ENCODE measurements around the gene ALOX5. TPM values are rescaled to one million over a fixed set of nuclear protein-coding genes. Genes with fewer than 3 reads are reported as not detected.

Gene ALOX5
- total RNA-seq, 1 donor from 2014 or later: 22.8 TPM

DNA sequence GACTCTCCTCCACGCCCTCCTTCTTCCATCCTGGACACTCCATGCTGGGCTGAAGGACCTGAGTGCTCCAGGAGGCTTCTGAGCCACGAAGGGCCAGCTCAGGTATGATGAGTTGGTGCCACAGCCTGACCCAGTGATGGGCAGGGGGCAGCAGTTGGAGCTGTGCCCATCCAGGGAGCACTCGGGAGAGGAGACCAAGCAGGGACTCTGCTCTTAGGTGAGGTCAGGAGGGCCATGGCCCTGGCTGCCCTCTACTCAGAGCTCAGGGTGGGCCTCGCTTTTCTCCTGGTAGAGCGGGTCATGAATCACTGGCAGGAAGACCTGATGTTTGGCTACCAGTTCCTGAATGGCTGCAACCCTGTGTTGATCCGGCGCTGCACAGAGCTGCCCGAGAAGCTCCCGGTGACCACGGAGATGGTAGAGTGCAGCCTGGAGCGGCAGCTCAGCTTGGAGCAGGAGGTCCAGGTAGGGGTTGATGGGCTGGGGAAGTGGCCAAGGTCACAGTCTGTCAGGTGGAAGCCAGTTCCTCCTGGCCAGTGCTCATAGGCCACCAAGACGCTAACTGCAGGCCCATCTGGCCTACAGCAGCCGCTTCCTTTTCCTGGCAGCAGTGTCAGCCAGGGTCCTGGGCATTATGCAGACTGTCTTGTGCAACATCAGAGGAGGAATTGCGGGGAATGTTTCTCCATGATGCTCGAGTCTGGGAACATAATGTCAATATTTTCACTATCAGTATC is 50.8 kb downstream of the ALOX5 start:
- Histone ChIP-seq H3K27ac (no peak overlapping the region), H3K4me3 (no peak overlapping the region), H3K27me3 (no peaks in the 10 kb centered on the region), H3K9me3 (no peaks in the 10 kb centered on the region), H3K36me3 (no peaks in the 10 kb centered on the region), H3K4me1 (peaks cover 28% of the 10 kb centered on the region)
- intact Hi-C loops (cut with DNase I): no loop called here
- peak in 1 of 2 donors; percentile 78 for DNase-seq (ENCODE audit: extremely low spot score in 2 of 2)
- TF ChIP-seq, protein P1, sequence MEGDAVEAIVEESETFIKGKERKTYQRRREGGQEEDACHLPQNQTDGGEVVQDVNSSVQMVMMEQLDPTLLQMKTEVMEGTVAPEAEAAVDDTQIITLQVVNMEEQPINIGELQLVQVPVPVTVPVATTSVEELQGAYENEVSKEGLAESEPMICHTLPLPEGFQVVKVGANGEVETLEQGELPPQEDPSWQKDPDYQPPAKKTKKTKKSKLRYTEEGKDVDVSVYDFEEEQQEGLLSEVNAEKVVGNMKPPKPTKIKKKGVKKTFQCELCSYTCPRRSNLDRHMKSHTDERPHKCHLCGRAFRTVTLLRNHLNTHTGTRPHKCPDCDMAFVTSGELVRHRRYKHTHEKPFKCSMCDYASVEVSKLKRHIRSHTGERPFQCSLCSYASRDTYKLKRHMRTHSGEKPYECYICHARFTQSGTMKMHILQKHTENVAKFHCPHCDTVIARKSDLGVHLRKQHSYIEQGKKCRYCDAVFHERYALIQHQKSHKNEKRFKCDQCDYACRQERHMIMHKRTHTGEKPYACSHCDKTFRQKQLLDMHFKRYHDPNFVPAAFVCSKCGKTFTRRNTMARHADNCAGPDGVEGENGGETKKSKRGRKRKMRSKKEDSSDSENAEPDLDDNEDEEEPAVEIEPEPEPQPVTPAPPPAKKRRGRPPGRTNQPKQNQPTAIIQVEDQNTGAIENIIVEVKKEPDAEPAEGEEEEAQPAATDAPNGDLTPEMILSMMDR (IDR thresholded peaks at IDR 0.05): no peak
- TF ChIP-seq POLR2A (IDR thresholded peaks at IDR 0.05) (no peak), POLR2AphosphoS5 (IDR thresholded peaks at IDR 0.05; ENCODE audit: insufficient read depth in 1 of 2, low read depth in 1 of 2) (no peak)

DNA sequence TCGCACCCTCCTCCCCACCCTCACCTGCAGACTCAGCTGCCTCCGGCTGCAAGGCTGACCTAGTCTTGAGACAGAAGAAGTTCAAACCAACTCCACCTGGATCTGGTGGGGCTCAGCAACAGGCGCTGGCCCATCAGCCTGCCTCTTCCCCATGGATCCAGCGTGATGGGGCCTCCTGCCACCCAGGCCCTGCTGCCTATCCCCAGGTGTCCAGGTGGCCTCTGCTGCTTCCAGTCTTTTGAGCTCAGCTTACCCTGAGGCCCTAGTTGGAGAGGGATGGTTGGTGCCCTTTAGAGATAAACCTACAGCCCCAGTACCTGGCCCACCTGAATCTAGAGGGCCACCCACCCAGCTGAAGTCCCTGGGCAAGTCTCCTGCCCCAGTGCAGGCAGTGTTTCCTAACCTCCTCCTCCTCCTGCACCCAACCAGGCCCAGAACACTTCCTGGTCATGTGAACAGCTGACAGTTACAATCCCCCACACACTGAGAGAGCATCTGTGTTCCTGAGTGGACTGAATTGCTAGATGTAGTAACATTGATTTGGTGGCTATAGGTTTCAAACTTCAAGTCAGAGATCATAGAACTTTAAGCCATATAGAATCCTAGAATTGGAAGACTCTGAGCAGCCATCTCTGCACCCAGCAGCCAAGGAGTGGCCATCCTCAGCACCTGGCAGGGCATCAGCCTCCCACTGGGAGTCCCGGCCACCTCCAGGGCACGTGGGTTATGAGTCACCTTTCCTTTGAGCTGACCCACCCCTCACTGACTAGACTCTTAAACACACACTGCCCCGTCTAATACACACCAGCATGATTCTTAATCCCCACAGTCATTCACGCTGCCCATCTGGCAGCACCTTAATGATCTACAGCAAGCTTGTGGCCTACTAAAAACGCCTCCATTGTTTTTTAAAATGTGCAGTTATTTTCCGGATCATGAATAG is 51.9 kb downstream of the ALOX5 start:
- Histone ChIP-seq H3K9me3 (no peaks in the 10 kb centered on the region), H3K4me1 (peaks cover 18% of the 10 kb centered on the region), H3K27me3 (no peaks in the 10 kb centered on the region), H3K36me3 (no peaks in the 10 kb centered on the region), H3K4me3 (no peak overlapping the region), H3K27ac (peak overlapping the region; percentile 17)
- intact Hi-C loops (cut with DNase I): no loop called here
- DNase-seq (ENCODE audit: extremely low spot score in 2 of 2): peak in 1 of 2 donors; percentile 71
- TF ChIP-seq POLR2AphosphoS5 (IDR thresholded peaks at IDR 0.05; ENCODE audit: insufficient read depth in 1 of 2, low read depth in 1 of 2) (no peak), POLR2A (IDR thresholded peaks at IDR 0.05) (no peak)
- TF ChIP-seq, protein P1 (IDR thresholded peaks at IDR 0.05): no peak

DNA sequence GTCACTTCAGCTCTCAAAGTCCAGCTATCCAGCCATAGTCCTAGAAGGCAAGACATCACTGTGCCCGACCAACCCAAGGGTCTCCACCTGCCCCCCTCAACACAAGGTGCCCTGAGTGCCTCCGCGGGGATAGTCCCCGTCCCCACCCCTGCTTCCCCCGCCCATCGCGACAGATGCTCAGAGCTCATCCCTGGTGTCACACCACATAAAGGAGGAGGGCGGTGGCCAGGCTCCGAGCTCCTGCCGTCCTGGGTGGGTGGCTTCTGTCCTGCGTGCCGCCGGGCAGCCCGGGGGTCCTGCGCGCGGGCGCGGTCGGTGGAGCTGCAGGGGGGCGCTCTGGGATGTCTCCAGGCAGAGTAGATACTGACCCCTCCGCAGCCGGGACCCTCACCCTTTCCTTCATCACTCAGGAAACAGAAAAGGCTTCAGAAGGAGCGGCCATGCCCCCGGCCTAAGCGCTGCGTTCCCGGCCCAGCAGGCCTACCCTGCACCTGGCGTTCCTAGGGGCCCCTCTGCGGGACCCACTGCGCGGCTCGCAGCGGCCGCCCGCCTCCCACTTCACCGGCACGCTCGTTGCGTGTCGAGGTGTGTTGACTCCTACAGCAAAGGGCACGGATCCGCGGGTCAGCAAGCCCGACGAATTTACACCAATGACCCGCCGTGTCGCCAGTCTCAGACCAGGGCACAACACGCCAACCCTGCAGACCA is 53.4 kb downstream of the ALOX5 start:
- TF ChIP-seq, protein P1 (IDR thresholded peaks at IDR 0.05): no peak
- TF ChIP-seq POLR2A (IDR thresholded peaks at IDR 0.05): no peak
- TF ChIP-seq POLR2AphosphoS5 (IDR thresholded peaks at IDR 0.05; ENCODE audit: insufficient read depth in 1 of 2, low read depth in 1 of 2): no peak
- Histone ChIP-seq H3K27ac (no peak overlapping the region), H3K4me1 (peaks cover 7% of the 10 kb centered on the region), H3K4me3 (no peak overlapping the region), H3K9me3 (no peaks in the 10 kb centered on the region), H3K27me3 (no peaks in the 10 kb centered on the region), H3K36me3 (no peaks in the 10 kb centered on the region)
- DNase-seq (ENCODE audit: extremely low spot score in 2 of 2): no peak
- intact Hi-C loops (cut with DNase I): no loop called here

DNA sequence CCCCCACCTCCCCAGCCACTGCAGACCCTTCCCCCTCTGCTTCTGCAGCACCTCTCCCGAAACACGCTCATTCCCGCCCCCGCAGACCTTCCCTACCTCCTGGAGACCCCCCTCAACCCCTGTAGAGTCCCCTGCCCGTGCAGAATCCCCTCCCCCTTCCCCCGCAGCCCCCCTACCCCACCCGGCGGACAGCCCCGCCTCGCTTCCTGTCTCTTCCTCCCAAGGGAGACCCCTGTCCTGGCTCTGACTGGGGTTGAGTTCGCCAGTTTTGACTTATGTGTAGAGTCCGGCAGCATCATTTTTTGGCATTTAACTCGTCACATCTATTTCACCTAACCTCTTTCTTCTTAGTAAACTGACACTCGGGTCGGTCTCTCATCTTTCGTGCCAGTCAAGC is 54.0 kb downstream of the ALOX5 start:
- peaks cover 7% of the 10 kb centered on the region for H3K4me1 ChIP-seq
- no peak for TF ChIP-seq POLR2AphosphoS5 (IDR thresholded peaks at IDR 0.05; ENCODE audit: insufficient read depth in 1 of 2, low read depth in 1 of 2)
- no peak for TF ChIP-seq POLR2A (IDR thresholded peaks at IDR 0.05)
- TF ChIP-seq, protein P1 (IDR thresholded peaks at IDR 0.05): no peak
- intact Hi-C loops (cut with DNase I): no loop called here
- H3K27ac ChIP-seq: no peak overlapping the region
- no peaks in the 10 kb centered on the region for H3K9me3 ChIP-seq
- H3K27me3 ChIP-seq: no peaks in the 10 kb centered on the region
- no peaks in the 10 kb centered on the region for H3K36me3 ChIP-seq
- no peak for DNase-seq (ENCODE audit: extremely low spot score in 2 of 2)
- H3K4me3 ChIP-seq: no peak overlapping the region
